SK-N-SH (cell line): ENCODE data around the gene SLC25A24. TPM values are rescaled to one million over a fixed set of nuclear protein-coding genes. Genes with fewer than 3 reads are reported as not detected.

Experiments
- CTCF ChIA-PET: fragments of 300-600, 350-600 bp; formaldehyde crosslinking; extraction: SDS; loops from one replicate; lab custom pipeline; 2021; lab: Yijun Ruan, JAX
- POLR2A ChIA-PET: fragments of 350-600 bp; sonication (Branson Sonifier 250); formaldehyde crosslinking; extraction: SDS; loops from one replicate; lab custom pipeline; 2020; ENCODE audit warnings: antibody characterized with exemption, inconsistent platforms; lab: Yijun Ruan, JAX
- DNase-seq: peaks from one replicate; pipeline ENCODE4 v3.0.0; 2012
- H2AFZ ChIP-seq: fragments of 200-600 bp; sonication (generic); 2 replicates; pipeline ENCODE4 v1.8.1; 2016; ENCODE audit warnings: antibody characterized with exemption, mild to moderate bottlenecking, low read depth
- H3F3A ChIP-seq: fragments of 200-600 bp; sonication (generic); replicated peaks from 2 replicates; pipeline ENCODE3; 2016; ENCODE audit warnings: antibody characterized with exemption, mild to moderate bottlenecking; ENCODE audit not compliant: insufficient read depth
- H3K27ac ChIP-seq, 2 experiments: fragments of 200-500 bp in 1 of 2; fragments of 200-600 bp in 1 of 2; sonication (Bioruptor generic) in 1 of 2; sonication (generic), shearing (Covaris generic) in 1 of 2; 2 replicates each; pipeline versions ENCODE4 v1.5.1 to v1.6.1; 2014 to 2016; ENCODE audit warnings: low read depth in 2 of 2, inconsistent platforms in 1 of 2, low read length in 1 of 2, mild to moderate bottlenecking in 1 of 2, mixed read lengths in 1 of 2
- H3K27me3 ChIP-seq: fragments of 200-600 bp; sonication (generic), shearing (Covaris generic); 2 replicates; pipeline ENCODE4 v1.6.1; 2016; ENCODE audit warnings: mixed run types; ENCODE audit not compliant: insufficient read depth
- H3K36me3 ChIP-seq, 2 experiments: fragments of 200-500 bp in 1 of 2; fragments of 200-600 bp in 1 of 2; sonication (Bioruptor generic) in 1 of 2; sonication (generic) in 1 of 2; replicated peaks in 1 of 2; 2 replicates each; pipeline versions ENCODE3 to v1.5.1; 2014 to 2016; ENCODE audit warnings: low read length in 1 of 2, mild to moderate bottlenecking in 1 of 2; ENCODE audit not compliant: insufficient read depth in 2 of 2, control insufficient read depth in 1 of 2
- H3K4me1 ChIP-seq, 2 experiments: fragments of 200-500 bp in 1 of 2; fragments of 200-600 bp in 1 of 2; sonication (Bioruptor generic) in 1 of 2; sonication (generic), shearing (Covaris generic) in 1 of 2; 2 replicates each; pipeline versions ENCODE4 v1.5.1 to v1.6.1; 2014 to 2016; ENCODE audit warnings: low read depth in 1 of 2, low read length in 1 of 2, mixed run types in 1 of 2; ENCODE audit not compliant: insufficient read depth in 2 of 2, control insufficient read depth in 1 of 2
- H3K4me2 ChIP-seq: fragments of 200-600 bp; sonication (generic), shearing (Covaris generic); 2 replicates; pipeline ENCODE4 v1.6.1; 2017; ENCODE audit warnings: mixed run types
- H3K4me3 ChIP-seq, 2 experiments: fragments of 200-500 bp in 1 of 2; fragments of 200-600 bp in 1 of 2; sonication (Bioruptor generic) in 1 of 2; sonication (generic), shearing (Covaris generic) in 1 of 2; 2 replicates each; pipeline versions ENCODE4 v1.5.1 to v1.8.1; 2014 to 2016; ENCODE audit warnings: low read depth in 2 of 2, inconsistent platforms in 1 of 2, low read length in 1 of 2, mild to moderate bottlenecking in 1 of 2, mixed read lengths in 1 of 2, moderate library complexity in 1 of 2
- H3K79me2 ChIP-seq: fragments of 200-600 bp; sonication (generic); 2 replicates; pipeline ENCODE4 v1.8.1; 2017; ENCODE audit warnings: mild to moderate bottlenecking; ENCODE audit not compliant: insufficient read depth
- H3K9ac ChIP-seq: fragments of 200-600 bp; sonication (generic); 2 replicates; pipeline ENCODE4 v1.6.1; 2017; ENCODE audit warnings: mixed run types
- H3K9me2 ChIP-seq: fragments of 200-600 bp; sonication (generic); 2 replicates; pipeline ENCODE4 v1.6.1; 2017; ENCODE audit warnings: mixed run types
- H3K9me3 ChIP-seq: fragments of 200-600 bp; sonication (generic); 2 replicates; pipeline ENCODE4 v1.6.1; 2017; ENCODE audit warnings: mixed run types, mild to moderate bottlenecking, moderate library complexity
- H4K20me1 ChIP-seq: fragments of 200-600 bp; sonication (generic); 2 replicates; pipeline ENCODE4 v1.6.1; 2017; ENCODE audit warnings: mild to moderate bottlenecking, mixed run types; ENCODE audit not compliant: insufficient read depth
- EZH2phosphoT487 ChIP-seq: fragments of 200-600 bp; sonication (generic); IDR thresholded peaks from 2 replicates; pipeline ENCODE4 v1.6.1; 2017; ENCODE audit warnings: low read depth, mixed run types, mild to moderate bottlenecking, antibody characterized with exemption, moderate library complexity, borderline replicate concordance
- FOSL2 ChIP-seq: IDR thresholded peaks from 2 replicates; pipeline ENCODE4 v1.4.0; 2012; ENCODE audit warnings: low read depth, mild to moderate bottlenecking, moderate library complexity, borderline replicate concordance
- FOXJ3 ChIP-seq: sonication (generic); formaldehyde crosslinking; IDR thresholded peaks from 2 replicates; pipeline ENCODE4 v1.5.1; 2020; ENCODE audit warnings: mild to moderate bottlenecking, missing genetic modification reagents
- GABPA ChIP-seq: IDR thresholded peaks from 2 replicates; pipeline ENCODE4 v1.4.0; 2012; ENCODE audit warnings: low read depth, mild to moderate bottlenecking
- GATA2 ChIP-seq: sonication (generic); formaldehyde crosslinking; IDR thresholded peaks from 2 replicates; pipeline ENCODE4 v1.5.0; 2020; ENCODE audit warnings: mild to moderate bottlenecking, missing genetic modification reagents
- JUND ChIP-seq: IDR thresholded peaks from 2 replicates; pipeline ENCODE4 v1.4.0; 2012
- NFIC ChIP-seq: IDR thresholded peaks from 2 replicates; pipeline ENCODE4 v1.4.0; 2012; ENCODE audit warnings: borderline replicate concordance
- NRF1 ChIP-seq: IDR thresholded peaks from 2 replicates; pipeline ENCODE4 v1.6.1; 2012; ENCODE audit warnings: low read depth, mild to moderate bottlenecking, low read length
- POLR2AphosphoS5 ChIP-seq: IDR thresholded peaks from 2 replicates; pipeline ENCODE4 v1.6.1; 2012; ENCODE audit warnings: low read depth, low read length
- RCOR1 ChIP-seq: fragments of 150-350 bp; IDR thresholded peaks from 2 replicates; pipeline ENCODE4 v1.6.1; 2017; ENCODE audit warnings: antibody characterized with exemption, low read length
- REST ChIP-seq: IDR thresholded peaks from 2 replicates; pipeline ENCODE4 v1.6.1; 2012; ENCODE audit warnings: mild to moderate bottlenecking, low read depth, low read length, moderate library complexity
- TEAD4 ChIP-seq: IDR thresholded peaks from 2 replicates; pipeline ENCODE4 v1.4.0; 2012; ENCODE audit warnings: mild to moderate bottlenecking, borderline replicate concordance; ENCODE audit not compliant: insufficient read depth
- WGBS: methylation state at CpG from one replicate; pipeline ENCODE4 v1.1.6; 2017; ENCODE audit warnings: low lambda C conversion rate; 5-methylcytosine and 5-hydroxymethylcytosine counted together
- polyA plus RNA-seq, 3 experiments: library from polyadenylated mRNA; depleted of rRNA; stranded (reverse); fragments of >200 nt; gene quantifications; 2 replicates each; pipeline ENCODE4 v1.2.3, GENCODE V29; 2012
- TF ChIP-seq, protein P1 (sequence below): fragments of 150-350 bp; IDR thresholded peaks from 2 replicates; pipeline ENCODE4 v1.6.1; 2017; ENCODE audit warnings: antibody characterized with exemption, low read length, low read depth, borderline replicate concordance
- TF ChIP-seq, protein P2 (sequence below): IDR thresholded peaks from 2 replicates; pipeline ENCODE4 v1.4.0; 2012; ENCODE audit warnings: low read depth, borderline replicate concordance
- TF ChIP-seq, protein P3 (sequence below): IDR thresholded peaks from 2 replicates; pipeline ENCODE4; 2012
- TF ChIP-seq, protein P4 (sequence below): IDR thresholded peaks from 2 replicates; pipeline ENCODE4 v1.4.0; 2012; ENCODE audit warnings: low read depth, borderline replicate concordance

SLC25A24 gene
- polyA plus RNA-seq, 1 of the 3 experiments (the other 2 are of a cell fraction), result 11.3 TPM

GRCh38 chr1:108152782-108153222 is 47.3 kb downstream of the SLC25A24 start:
- H2AFZ ChIP-seq, result no peak overlapping the region
- peaks cover 53 to 65% of the 10 kb centered on the region in 2 experiments for H3K36me3 ChIP-seq
- no peak overlapping the region for H3K4me2 ChIP-seq
- WGBS, result 100% methylated on average over 1 of the region's 1 CpG
- H3K4me1 ChIP-seq, result no peaks in the 10 kb centered on the region; a peak in 1 of 4 replicates
- peaks cover 2% of the 10 kb centered on the region; the same call in 1 of the 2 replicates for H3K79me2 ChIP-seq
- no peak for DNase-seq
- ChIA-PET CTCF (interaction anchor here (1.7 kb wide), 1 partner anchor 371 kb away, joined by 7 read pairs; no protein-coding TSS in a partner anchor), POLR2A (no interaction called here)
- no peaks in the 10 kb centered on the region for H3K9me2 ChIP-seq
- H3K27ac ChIP-seq, result no peak overlapping the region
- H3K9ac ChIP-seq, result no peak overlapping the region
- H3K27me3 ChIP-seq, result no peaks in the 10 kb centered on the region
- H3K9me3 ChIP-seq, result no peaks in the 10 kb centered on the region
- H3K4me3 ChIP-seq, result no peak overlapping the region
- H4K20me1 ChIP-seq, result no peaks in the 10 kb centered on the region; the same call in 1 of the 2 replicates
- TF ChIP-seq, protein P1, sequence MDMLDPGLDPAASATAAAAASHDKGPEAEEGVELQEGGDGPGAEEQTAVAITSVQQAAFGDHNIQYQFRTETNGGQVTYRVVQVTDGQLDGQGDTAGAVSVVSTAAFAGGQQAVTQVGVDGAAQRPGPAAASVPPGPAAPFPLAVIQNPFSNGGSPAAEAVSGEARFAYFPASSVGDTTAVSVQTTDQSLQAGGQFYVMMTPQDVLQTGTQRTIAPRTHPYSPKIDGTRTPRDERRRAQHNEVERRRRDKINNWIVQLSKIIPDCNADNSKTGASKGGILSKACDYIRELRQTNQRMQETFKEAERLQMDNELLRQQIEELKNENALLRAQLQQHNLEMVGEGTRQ, result no peak
- TF ChIP-seq, protein P2, sequence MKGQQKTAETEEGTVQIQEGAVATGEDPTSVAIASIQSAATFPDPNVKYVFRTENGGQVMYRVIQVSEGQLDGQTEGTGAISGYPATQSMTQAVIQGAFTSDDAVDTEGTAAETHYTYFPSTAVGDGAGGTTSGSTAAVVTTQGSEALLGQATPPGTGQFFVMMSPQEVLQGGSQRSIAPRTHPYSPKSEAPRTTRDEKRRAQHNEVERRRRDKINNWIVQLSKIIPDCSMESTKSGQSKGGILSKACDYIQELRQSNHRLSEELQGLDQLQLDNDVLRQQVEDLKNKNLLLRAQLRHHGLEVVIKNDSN, result no peak
- TF ChIP-seq EZH2phosphoT487, result no peak
- no peak for TF ChIP-seq GATA2 (CRISPR knock-in tag)
- TF ChIP-seq POLR2AphosphoS5, result no peak
- TF ChIP-seq TEAD4, result no peak
- no peak for TF ChIP-seq GABPA
- no peak for TF ChIP-seq FOSL2
- no peak for TF ChIP-seq NFIC
- TF ChIP-seq, protein P3, sequence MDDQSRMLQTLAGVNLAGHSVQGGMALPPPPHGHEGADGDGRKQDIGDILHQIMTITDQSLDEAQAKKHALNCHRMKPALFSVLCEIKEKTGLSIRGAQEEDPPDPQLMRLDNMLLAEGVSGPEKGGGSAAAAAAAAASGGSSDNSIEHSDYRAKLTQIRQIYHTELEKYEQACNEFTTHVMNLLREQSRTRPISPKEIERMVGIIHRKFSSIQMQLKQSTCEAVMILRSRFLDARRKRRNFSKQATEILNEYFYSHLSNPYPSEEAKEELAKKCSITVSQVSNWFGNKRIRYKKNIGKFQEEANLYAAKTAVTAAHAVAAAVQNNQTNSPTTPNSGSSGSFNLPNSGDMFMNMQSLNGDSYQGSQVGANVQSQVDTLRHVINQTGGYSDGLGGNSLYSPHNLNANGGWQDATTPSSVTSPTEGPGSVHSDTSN, result no peak
- no peak for TF ChIP-seq NRF1
- peaks cover 7% of the 10 kb centered on the region for H3F3A ChIP-seq

- no peak overlapping the region for H3K27ac ChIP-seq
- no peak overlapping the region for H3K4me2 ChIP-seq
- no peak overlapping the region for H3K9ac ChIP-seq
- ChIA-PET CTCF (interaction anchor here (1.4 to 1.7 kb wide), 3 partner anchors 13 to 369 kb away, joined by 4 to 7 read pairs (median 5); no protein-coding TSS in a partner anchor), POLR2A (no interaction called here)
- no peaks in the 10 kb centered on the region; a peak in 1 of 4 replicates for H3K4me1 ChIP-seq
- 89% methylated on average over 1 of the region's 1 CpG for WGBS
- H4K20me1 ChIP-seq, result no peaks in the 10 kb centered on the region; the same call in 1 of the 2 replicates
- H3K79me2 ChIP-seq, result peaks cover 3% of the 10 kb centered on the region; the same call in 1 of the 2 replicates
- H3F3A ChIP-seq, result peaks cover 7% of the 10 kb centered on the region
- H3K27me3 ChIP-seq, result no peaks in the 10 kb centered on the region
- DNase-seq, result no peak
- no peak overlapping the region for H3K4me3 ChIP-seq
- no peaks in the 10 kb centered on the region for H3K9me2 ChIP-seq
- no peaks in the 10 kb centered on the region for H3K9me3 ChIP-seq
- peaks cover 44 to 65% of the 10 kb centered on the region in 2 experiments for H3K36me3 ChIP-seq
- no peak overlapping the region for H2AFZ ChIP-seq
- no peak for TF ChIP-seq JUND
- no peak for TF ChIP-seq RCOR1
- peak; percentile 53; the same call in 1 of the 2 replicates for TF ChIP-seq REST
- TF ChIP-seq, protein P4, sequence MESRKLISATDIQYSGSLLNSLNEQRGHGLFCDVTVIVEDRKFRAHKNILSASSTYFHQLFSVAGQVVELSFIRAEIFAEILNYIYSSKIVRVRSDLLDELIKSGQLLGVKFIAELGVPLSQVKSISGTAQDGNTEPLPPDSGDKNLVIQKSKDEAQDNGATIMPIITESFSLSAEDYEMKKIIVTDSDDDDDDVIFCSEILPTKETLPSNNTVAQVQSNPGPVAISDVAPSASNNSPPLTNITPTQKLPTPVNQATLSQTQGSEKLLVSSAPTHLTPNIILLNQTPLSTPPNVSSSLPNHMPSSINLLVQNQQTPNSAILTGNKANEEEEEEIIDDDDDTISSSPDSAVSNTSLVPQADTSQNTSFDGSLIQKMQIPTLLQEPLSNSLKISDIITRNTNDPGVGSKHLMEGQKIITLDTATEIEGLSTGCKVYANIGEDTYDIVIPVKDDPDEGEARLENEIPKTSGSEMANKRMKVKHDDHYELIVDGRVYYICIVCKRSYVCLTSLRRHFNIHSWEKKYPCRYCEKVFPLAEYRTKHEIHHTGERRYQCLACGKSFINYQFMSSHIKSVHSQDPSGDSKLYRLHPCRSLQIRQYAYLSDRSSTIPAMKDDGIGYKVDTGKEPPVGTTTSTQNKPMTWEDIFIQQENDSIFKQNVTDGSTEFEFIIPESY, result no peak
- TF ChIP-seq, protein P3, result no peak
- no peak for TF ChIP-seq NFIC
- TF ChIP-seq FOXJ3 (CRISPR knock-in tag), result no peak
Measured at GRCh38 chr1:108151548-108151947, 48.6 kb downstream of the SLC25A24 start.
